Fibroblast of peridontal ligament (primary cell): Measurements from ENCODE around the gene RRM2.
A peak's percentile ranks its signal among the peaks of the same experiment; 100 is the strongest.

ENCODE experiments used
- DNase-seq: peaks from one replicate; pipeline ENCODE4 v3.0.0-alpha.2; 2010; ENCODE audit errors: extremely low read depth

RRM2 gene

GRCh38 chr2:10122500-10123280 is at the start of gene RRM2:
TSS of gene RRM2 (plus strand) at chr2:10122739. CDS start at chr2:10122799, 60 bp downstream.
- peak; percentile 88 for DNase-seq

- DNase-seq = no peak
These were observed 48.8 kb upstream of the RRM2 start for GRCh38 chr2:10073706-10074105.

GRCh38 chr2:10075101-10075500 is 47.4 kb upstream of the RRM2 start:
- DNase-seq = no peak

GRCh38 chr2:10075571-10076209 is 46.8 kb upstream of the RRM2 start:
- no peak for DNase-seq

- no peak for DNase-seq
These were observed 46.0 kb upstream of the RRM2 start for GRCh38 chr2:10076511-10076910.

- no peak for DNase-seq
These were observed 45.5 kb upstream of the RRM2 start for GRCh38 chr2:10076988-10077527.

- no peak for DNase-seq
These were observed 44.5 kb upstream of the RRM2 start for GRCh38 chr2:10078001-10078400.

- DNase-seq = peak; percentile 56
These were observed 43.8 kb upstream of the RRM2 start for GRCh38 chr2:10078704-10079265.

- DNase-seq = peak; percentile 70
These were observed 43.2 kb upstream of the RRM2 start for GRCh38 chr2:10079266-10079869.

- DNase-seq = no peak
These were observed 42.5 kb upstream of the RRM2 start, which contains the start of gene CYS1 for GRCh38 chr2:10079870-10080535. TSS of gene CYS1 (minus strand) at chr2:10080411. CDS start at chr2:10080223, 188 bp downstream.

- DNase-seq = no peak
These were observed 41.8 kb upstream of the RRM2 start for GRCh38 chr2:10080536-10081304.

- DNase-seq = peak; percentile 17
These were observed 39.5 kb upstream of the RRM2 start for GRCh38 chr2:10083046-10083445.

GRCh38 chr2:10083692-10084211 is 38.8 kb upstream of the RRM2 start:
- DNase-seq = no peak

- DNase-seq = no peak
These were observed 38.2 kb upstream of the RRM2 start for GRCh38 chr2:10084223-10084865.

GRCh38 chr2:10085043-10085667 is 37.4 kb upstream of the RRM2 start:
- DNase-seq = no peak

- no peak for DNase-seq
These were observed 36.9 kb upstream of the RRM2 start for GRCh38 chr2:10085668-10086059.

GRCh38 chr2:10086950-10087349 is 35.6 kb upstream of the RRM2 start:
- DNase-seq = no peak

- DNase-seq = no peak
These were observed 35.2 kb upstream of the RRM2 start for GRCh38 chr2:10087360-10087759.

- DNase-seq = no peak
These were observed 32.9 kb upstream of the RRM2 start for GRCh38 chr2:10089565-10090190.
